ENCODE data around the gene CSN3. TPM values are rescaled to one million over a fixed set of nuclear protein-coding genes. Genes with fewer than 3 reads are reported as not detected.
A peak's percentile ranks its signal among the peaks of the same experiment; 100 is the strongest.

CSN3 gene
- polyA plus RNA-seq, 1 donor from 2014 or later = not detected

GRCh38 chr4:70251250-70251944 is 9.0 kb downstream of the CSN3 start:
- H3K4me1 Mint-ChIP-seq = no peaks in the 10 kb centered on the region
- no peak overlapping the region for H3K4me3 Mint-ChIP-seq
- H3K27me3 Mint-ChIP-seq = no peaks in the 10 kb centered on the region
- H3K36me3 Mint-ChIP-seq = no peaks in the 10 kb centered on the region
- no peak overlapping the region for H3K27ac Mint-ChIP-seq
- no peaks in the 10 kb centered on the region for H3K9me3 Mint-ChIP-seq

- Mint-ChIP-seq H3K36me3 (no peaks in the 10 kb centered on the region), H3K4me3 (no peak overlapping the region), H3K27me3 (no peaks in the 10 kb centered on the region), H3K9me3 (no peaks in the 10 kb centered on the region), H3K4me1 (no peaks in the 10 kb centered on the region), H3K27ac (no peak overlapping the region)
Observed at GRCh38 chr4:70251945-70252277, 9.5 kb downstream of the CSN3 start.

- Mint-ChIP-seq H3K9me3 (no peaks in the 10 kb centered on the region), H3K27me3 (no peaks in the 10 kb centered on the region), H3K4me3 (no peak overlapping the region), H3K27ac (no peak overlapping the region), H3K4me1 (no peaks in the 10 kb centered on the region), H3K36me3 (no peaks in the 10 kb centered on the region)
Observed at GRCh38 chr4:70269674-70270073, 27.3 kb downstream of the CSN3 start.

GRCh38 chr4:70277121-70277520 is 34.7 kb downstream of the CSN3 start:
- Mint-ChIP-seq H3K36me3 (peaks cover 2% of the 10 kb centered on the region), H3K27ac (no peak overlapping the region), H3K4me3 (no peak overlapping the region), H3K27me3 (peaks cover 2% of the 10 kb centered on the region), H3K9me3 (peaks cover 0 to 4% (median 0%) of the 10 kb centered on the region in 3 donors), H3K4me1 (no peaks in the 10 kb centered on the region)

GRCh38 chr4:70280567-70280966 is 38.2 kb downstream of the CSN3 start:
- no peaks in the 10 kb centered on the region for H3K36me3 Mint-ChIP-seq
- H3K27ac Mint-ChIP-seq = no peak overlapping the region
- no peaks in the 10 kb centered on the region for H3K4me1 Mint-ChIP-seq
- H3K27me3 Mint-ChIP-seq = peaks cover 2% of the 10 kb centered on the region
- peaks cover 0 to 9% (median 1%) of the 10 kb centered on the region in 3 donors for H3K9me3 Mint-ChIP-seq
- no peak overlapping the region for H3K4me3 Mint-ChIP-seq

- H3K27me3 Mint-ChIP-seq = no peaks in the 10 kb centered on the region
- H3K9me3 Mint-ChIP-seq = peaks cover 0 to 22% (median 1%) of the 10 kb centered on the region in 3 donors
- no peak overlapping the region for H3K4me3 Mint-ChIP-seq
- no peaks in the 10 kb centered on the region for H3K36me3 Mint-ChIP-seq
- H3K4me1 Mint-ChIP-seq = no peaks in the 10 kb centered on the region
- no peak overlapping the region for H3K27ac Mint-ChIP-seq
Observed at GRCh38 chr4:70288651-70289050, 46.3 kb downstream of the CSN3 start.

- no peak overlapping the region for H3K4me3 Mint-ChIP-seq
- peaks cover 0 to 11% (median 0%) of the 10 kb centered on the region in 3 donors for H3K9me3 Mint-ChIP-seq
Observed at GRCh38 chr4:70291341-70291740, 48.9 kb downstream of the CSN3 start.

GRCh38 chr4:70297576-70297975 is 55.2 kb downstream of the CSN3 start:
- Mint-ChIP-seq H3K9me3 (no peaks in the 10 kb centered on the region), H3K27me3 (no peaks in the 10 kb centered on the region), H3K4me3 (no peak overlapping the region), H3K4me1 (no peaks in the 10 kb centered on the region), H3K27ac (no peak overlapping the region), H3K36me3 (no peaks in the 10 kb centered on the region)

More at GRCh38 chr4:70291341-70291740, 48.9 kb downstream of the CSN3 start:
- Mint-ChIP-seq H3K4me1 (no peaks in the 10 kb centered on the region), H3K27me3 (no peaks in the 10 kb centered on the region), H3K27ac (no peak overlapping the region), H3K36me3 (no peaks in the 10 kb centered on the region)

GRCh38 chr4:70298051-70298450 is 55.7 kb downstream of the CSN3 start:
- no peak overlapping the region for H3K27ac Mint-ChIP-seq
- no peaks in the 10 kb centered on the region for H3K36me3 Mint-ChIP-seq
- H3K4me1 Mint-ChIP-seq = no peaks in the 10 kb centered on the region
- H3K4me3 Mint-ChIP-seq = peak overlapping the region in 1 of 4 donors; percentile 20
- no peaks in the 10 kb centered on the region for H3K9me3 Mint-ChIP-seq
- H3K27me3 Mint-ChIP-seq = no peaks in the 10 kb centered on the region

GRCh38 chr4:70299643-70300042 is 57.2 kb downstream of the CSN3 start:
- Mint-ChIP-seq H3K4me3 (no peak overlapping the region), H3K36me3 (no peaks in the 10 kb centered on the region), H3K27ac (no peak overlapping the region), H3K9me3 (no peaks in the 10 kb centered on the region), H3K4me1 (no peaks in the 10 kb centered on the region), H3K27me3 (no peaks in the 10 kb centered on the region)

- H3K36me3 Mint-ChIP-seq = no peaks in the 10 kb centered on the region
- no peak overlapping the region for H3K27ac Mint-ChIP-seq
- H3K4me3 Mint-ChIP-seq = no peak overlapping the region
- no peaks in the 10 kb centered on the region for H3K9me3 Mint-ChIP-seq
- H3K27me3 Mint-ChIP-seq = no peaks in the 10 kb centered on the region
- no peaks in the 10 kb centered on the region for H3K4me1 Mint-ChIP-seq
Observed at GRCh38 chr4:70300215-70300614, 57.8 kb downstream of the CSN3 start.

Other genes starting within 250 kb of the CSN3 start
- gene STATH, start 246.6 kb upstream of the CSN3 start, polyA plus RNA-seq = not detected
- gene HTN3, start 214.1 kb upstream of the CSN3 start, polyA plus RNA-seq = not detected
- not detected for gene HTN1, start 192.2 kb upstream of the CSN3 start, polyA plus RNA-seq
- not detected for gene PRR27, start 88.4 kb upstream of the CSN3 start, polyA plus RNA-seq
- not detected for gene ODAM, start 46.9 kb upstream of the CSN3 start, polyA plus RNA-seq
- gene FDCSP, start 16.5 kb upstream of the CSN3 start, polyA plus RNA-seq = not detected
- not detected for gene CABS1, start 92.4 kb downstream of the CSN3 start, polyA plus RNA-seq
- not detected for gene SMR3A, start 118.2 kb downstream of the CSN3 start, polyA plus RNA-seq
- gene SMR3B, start 140.5 kb downstream of the CSN3 start, polyA plus RNA-seq = not detected
- not detected for gene OPRPN, start 155.3 kb downstream of the CSN3 start, polyA plus RNA-seq
- gene MUC7, start 229.6 kb downstream of the CSN3 start, polyA plus RNA-seq = not detected